ENCODE data around the gene P4HA2.

DNA sequence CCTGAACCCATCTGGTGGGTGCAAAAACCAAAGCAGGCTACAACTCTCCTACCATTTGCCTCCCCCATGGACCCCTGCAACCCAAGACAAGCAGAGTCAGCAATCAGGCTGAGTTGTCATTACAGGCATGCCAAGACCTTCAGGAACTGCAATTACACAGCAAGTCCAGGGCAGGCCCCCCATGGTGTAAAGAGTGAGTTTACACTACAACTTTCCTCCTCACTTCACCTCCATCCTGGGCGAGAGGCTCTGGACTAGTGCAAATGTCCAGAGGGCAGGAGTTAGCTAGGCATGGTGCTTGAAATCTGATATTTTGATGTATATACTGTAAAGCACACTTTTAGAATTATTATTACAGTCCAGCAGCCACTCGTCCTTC, 7.0 kb upstream of the P4HA2 start:
- TF ChIP-seq CTCF (IDR thresholded peaks at IDR 0.05) (no peak), POLR2AphosphoS5 (IDR thresholded peaks at IDR 0.05) (no peak), POLR2A (IDR thresholded peaks at IDR 0.05; ENCODE audit: low read depth) (no peak)
